Lower leg skin (tissue), 4 donors: ENCODE measurements around the gene MBLAC2. TPM values are rescaled to one million over a fixed set of nuclear protein-coding genes. Genes with fewer than 3 reads are reported as not detected.

Source experiments
- DNase-seq, 2 donors: peaks; one replicate each; pipeline ENCODE4 v3.0.0-alpha.2; 2019; ENCODE audit warnings: low spot score in 2 of 2
- H3K4me3 ChIP-seq: fragments of 200-600 bp; sonication (generic); 2 replicates; pipeline ENCODE4 v1.5.1; 2017; ENCODE audit warnings: mild to moderate bottlenecking, low read depth; ENCODE audit not compliant: poor library complexity, severe bottlenecking
- CTCF ChIP-seq, 3 donors: fragments of 450-650 bp; IDR thresholded peaks; one replicate each; pipeline ENCODE4 v1.5.1; 2016; ENCODE audit warnings: antibody characterized with exemption in 3 of 3, mild to moderate bottlenecking in 3 of 3, moderate library complexity in 2 of 3
- POLR2A ChIP-seq, 2 donors: fragments of 450-650 bp; IDR thresholded peaks; one replicate each; pipeline ENCODE4 v1.6.1; 2016 to 2017; ENCODE audit warnings: antibody characterized with exemption in 2 of 2, mild to moderate bottlenecking in 1 of 2, moderate library complexity in 1 of 2
- WGBS, 2 donors: methylation state at CpG; one replicate each; pipeline ENCODE4 v1.1.5; 2018; 5-methylcytosine and 5-hydroxymethylcytosine counted together
- intact Hi-C: fragments of 100-400 bp; cut with DNase I; formaldehyde crosslinking; loops from one replicate; pipeline ENCODE4 v1.15.0; 2023; ENCODE audit warnings: low total_unique reads
- total RNA-seq, 4 donors: library from RNA; depleted of rRNA; stranded (reverse); fragments of >200 nt; gene quantifications; one replicate each; pipeline ENCODE4 v1.1.0, GENCODE V29; 2016

The MBLAC2 gene
- 1 to 10 TPM; 6.1 to 6.9 (median 6.3) TPM for total RNA-seq

DNA sequence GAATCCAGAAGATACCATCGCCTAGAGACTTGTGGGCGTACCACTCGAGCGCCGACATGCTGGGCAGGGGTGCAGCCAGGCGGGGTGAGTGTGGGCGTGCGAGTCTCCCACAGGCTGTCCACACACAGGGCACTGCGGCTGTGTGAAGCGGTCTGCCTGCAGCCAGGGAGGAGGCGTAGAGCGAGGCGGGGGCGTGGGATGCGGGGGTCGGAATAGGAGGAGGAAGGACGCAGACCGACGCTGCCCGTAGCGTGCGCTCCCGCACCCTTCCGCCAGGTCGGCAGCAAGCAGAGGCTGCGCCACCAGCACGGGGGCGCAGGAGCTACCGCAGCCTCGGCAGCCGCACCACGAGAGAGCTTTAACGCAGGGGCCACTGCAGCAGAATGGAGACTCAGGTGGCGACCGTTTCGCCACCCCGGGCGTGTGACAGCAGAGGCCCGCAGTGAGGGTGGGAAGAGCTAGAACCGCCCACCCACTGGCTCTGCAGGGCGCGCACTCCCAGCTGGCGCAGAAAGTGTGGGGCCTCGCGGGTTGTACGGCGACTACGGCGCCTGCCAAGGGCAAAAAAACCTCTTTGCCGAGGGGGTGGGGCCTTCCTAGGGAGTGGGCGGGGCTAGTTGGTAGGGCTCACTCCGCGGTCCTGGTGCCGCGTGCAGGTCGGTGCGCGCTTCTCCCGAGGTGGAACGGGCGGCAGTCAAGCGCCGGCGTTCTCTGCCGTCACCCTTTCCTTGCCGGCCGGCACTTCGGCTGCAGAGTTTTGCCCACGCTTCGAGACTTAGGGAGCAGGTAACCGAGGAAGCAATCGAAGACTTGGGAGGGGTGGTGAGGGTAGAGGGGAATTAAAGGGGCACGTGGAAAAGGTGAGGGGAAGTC lies at the start of gene MBLAC2, which contains the start of gene POLR3G:
Gene MBLAC2, minus strand, starts transcription at position 537 of the 873 bp plus-strand sequence. Its CDS starts 479 bp downstream, at position 58.
Gene POLR3G, plus strand, starts transcription at position 630 of the 873 bp plus-strand sequence. CDS start 10,704 bp downstream, outside the sequence.
- peak; percentile 90 to 98 for DNase-seq
- intact Hi-C loops = no loop called here
- H3K4me3 ChIP-seq = peak within 1 kb of the TSS; percentile 88
- 0 to 2% methylated on average over 24 to 56 of the region's 73 CpGs for WGBS, 2 donors
- TF ChIP-seq POLR2A (IDR thresholded peaks at IDR 0.05) (no peak), CTCF (IDR thresholded peaks at IDR 0.05) (no peak)

- 96% methylated on average over 7 of the region's 7 CpGs for WGBS, 2 donors
- intact Hi-C loops = no loop called here
- DNase-seq = no peak
- TF ChIP-seq POLR2A (IDR thresholded peaks at IDR 0.05) (no peak), CTCF (IDR thresholded peaks at IDR 0.05) (no peak)
- no peak overlapping the region for H3K4me3 ChIP-seq
These were observed 44.5 kb upstream of the MBLAC2 start for GRCh38 chr5:90519081-90519480.

DNA sequence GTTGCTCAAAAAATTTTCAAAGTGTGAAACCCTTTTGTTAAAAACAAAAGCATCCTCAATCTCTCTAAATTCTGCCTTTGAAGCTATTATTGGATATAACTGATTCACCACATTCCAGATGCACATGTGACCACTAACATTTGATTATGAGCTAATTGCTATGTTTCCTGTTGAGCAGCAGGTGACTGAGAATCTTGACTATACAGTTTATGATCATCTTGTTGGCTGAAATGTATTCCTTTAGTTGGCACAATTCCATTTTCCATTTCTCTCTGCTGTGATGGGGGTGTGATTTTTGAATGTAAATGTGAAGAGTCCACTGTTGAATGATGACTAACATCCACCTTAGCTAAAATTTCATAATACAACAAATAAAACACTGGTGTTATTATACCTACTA lies 44.1 kb upstream of the MBLAC2 start:
- H3K4me3 ChIP-seq = no peak overlapping the region
- DNase-seq = no peak
- intact Hi-C loops = no loop called here
- TF ChIP-seq CTCF (IDR thresholded peaks at IDR 0.05) (no peak), POLR2A (IDR thresholded peaks at IDR 0.05) (no peak)

- intact Hi-C loops = no loop called here
- TF ChIP-seq CTCF (IDR thresholded peaks at IDR 0.05) (no peak), POLR2A (IDR thresholded peaks at IDR 0.05) (no peak)
- H3K4me3 ChIP-seq = no peak overlapping the region
- whole genome bisulfite sequencing, 2 donors = 85 to 89% methylated on average over 3 of the region's 3 CpGs
- no peak for DNase-seq
These were observed 39.9 kb upstream of the MBLAC2 start for GRCh38 chr5:90514520-90514919.

DNA sequence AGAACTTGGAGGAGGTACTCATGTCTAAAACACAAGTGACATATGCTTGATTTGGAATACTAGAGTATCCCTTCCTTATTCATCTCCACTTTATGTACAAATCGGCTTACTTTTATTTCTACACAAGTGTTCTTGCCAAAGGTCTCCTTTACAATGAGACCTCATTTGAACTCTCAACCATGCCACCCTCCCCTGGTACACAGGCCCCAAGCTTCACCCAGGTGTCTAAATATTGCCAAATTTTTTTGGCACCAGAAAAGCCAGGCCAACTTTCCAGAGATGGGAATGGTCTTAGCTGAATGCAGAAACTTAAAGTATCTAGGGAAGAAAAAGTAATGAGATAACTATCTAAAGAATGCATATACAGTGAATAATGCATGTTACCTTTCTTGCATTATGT lies 35.9 kb upstream of the MBLAC2 start:
- no peak for DNase-seq
- WGBS, 2 donors = 95 to 96% methylated on average over 1 of the region's 1 CpG
- no peak for TF ChIP-seq POLR2A (IDR thresholded peaks at IDR 0.05)
- H3K4me3 ChIP-seq = no peak overlapping the region
- intact Hi-C loops = no loop called here

DNA sequence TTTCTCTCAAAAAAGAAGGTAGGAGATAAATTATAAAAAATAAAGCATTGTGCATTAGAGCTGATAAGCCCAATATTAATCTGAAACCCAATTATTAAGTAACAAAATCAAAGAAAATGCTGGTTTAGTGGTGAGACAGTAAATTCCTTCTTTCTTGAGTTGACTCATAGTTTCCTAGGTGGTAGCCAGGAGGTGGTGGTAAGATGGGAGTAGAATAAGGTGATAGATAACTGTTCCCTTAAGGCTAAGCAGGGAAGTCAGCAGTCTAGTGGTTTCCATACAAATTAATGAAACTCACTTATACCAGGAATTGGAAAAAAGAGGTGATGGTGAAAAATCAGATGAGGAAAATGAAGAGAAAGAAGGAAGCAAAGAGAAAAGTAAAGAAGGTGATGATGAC lies 31.6 kb upstream of the MBLAC2 start:
- TF ChIP-seq POLR2A (IDR thresholded peaks at IDR 0.05) = no peak
- TF ChIP-seq CTCF (IDR thresholded peaks at IDR 0.05) = no peak
- DNase-seq = no peak
- no peak overlapping the region for H3K4me3 ChIP-seq
- intact Hi-C loops = no loop called here
